Spinal cord (tissue), 10 donors: ENCODE data around the gene CASZ1. TPM values are rescaled to one million over a fixed set of nuclear protein-coding genes. Genes with fewer than 3 reads are reported as not detected.

Experiments
- DNase-seq, 6 donors: peaks; one replicate each; pipeline versions ENCODE4 v3.0.0 to v3.0.0-alpha.2; 2013 to 2015; ENCODE audit warnings: low spot score in 6 of 6, low read depth in 4 of 6
- H3K27ac ChIP-seq: one replicate; pipeline ENCODE4 v1.5.1; 2013; ENCODE audit warnings: low read depth, low read length, control low read depth
- H3K27me3 ChIP-seq: one replicate; pipeline ENCODE4 v1.6.1; 2013; ENCODE audit warnings: low read length; ENCODE audit not compliant: control insufficient read depth, insufficient read depth
- H3K36me3 ChIP-seq: one replicate; pipeline ENCODE4 v1.6.1; 2013; ENCODE audit warnings: low read length; ENCODE audit not compliant: control insufficient read depth, insufficient read depth
- H3K4me1 ChIP-seq: one replicate; pipeline ENCODE4 v1.6.1; 2013; ENCODE audit warnings: low read length; ENCODE audit not compliant: control insufficient read depth, insufficient read depth
- H3K4me3 ChIP-seq: one replicate; pipeline ENCODE4 v1.5.1; 2013; ENCODE audit warnings: low read depth, low read length, control low read depth
- H3K9me3 ChIP-seq: one replicate; pipeline ENCODE4 v1.6.1; 2013; ENCODE audit warnings: low read length; ENCODE audit not compliant: control insufficient read depth, insufficient read depth
- WGBS: methylation state at CpG from one replicate; pipeline ENCODE4 v1.1.5; 2013; ENCODE audit warnings: missing lambda C conversion rate; ENCODE audit not compliant: insufficient coverage; 5-methylcytosine and 5-hydroxymethylcytosine counted together
- polyA plus RNA-seq, 2 donors: library from polyadenylated mRNA; unstranded; fragments of 120-200 nt; gene quantifications; one replicate each; pipeline ENCODE4 v1.2.1, GENCODE V29; 2013; ENCODE audit not compliant: insufficient read length in 2 of 2
- total RNA-seq, 2 donors: library from RNA; depleted of rRNA in 1 of 2; stranded (reverse); fragments of 120-200 nt in 1 of 2; fragments of >200 nt in 1 of 2; gene quantifications; one replicate each; pipeline versions ENCODE4 v1.2.3 to v1.2.4, GENCODE V29; 2013 to 2014
- donor health status: healthy.

The CASZ1 gene
- total and polyA plus RNA-seq, 4 donors, result 6.0 to 18.7 (median 11.3) TPM

- Histone ChIP-seq H3K27ac (no peak overlapping the region), H3K36me3 (no peaks in the 10 kb centered on the region), H3K4me3 (no peak overlapping the region), H3K9me3 (no peaks in the 10 kb centered on the region), H3K4me1 (peaks cover 26% of the 10 kb centered on the region), H3K27me3 (peaks cover 42% of the 10 kb centered on the region)
- DNase-seq, result peak in 2 of 6 donors; percentile 10 to 51
- WGBS, result 14% methylated on average over 8 of the region's 16 CpGs
These were observed 38.4 kb upstream of the CASZ1 start for GRCh38 chr1:10834770-10835412.

- H3K4me3 ChIP-seq, result no peak overlapping the region
- peaks cover 26% of the 10 kb centered on the region for H3K4me1 ChIP-seq
- no peak overlapping the region for H3K27ac ChIP-seq
- no peaks in the 10 kb centered on the region for H3K36me3 ChIP-seq
- no peaks in the 10 kb centered on the region for H3K9me3 ChIP-seq
- peaks cover 45% of the 10 kb centered on the region for H3K27me3 ChIP-seq
- no peak for DNase-seq
- 69% methylated on average over 6 of the region's 9 CpGs for WGBS
These were observed 37.4 kb upstream of the CASZ1 start for GRCh38 chr1:10833630-10834557.

GRCh38 chr1:10832703-10833102, 36.3 kb upstream of the CASZ1 start:
- 83% methylated on average over 3 of the region's 3 CpGs for WGBS
- H3K4me3 ChIP-seq, result no peak overlapping the region
- no peaks in the 10 kb centered on the region for H3K36me3 ChIP-seq
- no peaks in the 10 kb centered on the region for H3K9me3 ChIP-seq
- peaks cover 26% of the 10 kb centered on the region for H3K4me1 ChIP-seq
- H3K27me3 ChIP-seq, result peaks cover 53% of the 10 kb centered on the region
- no peak overlapping the region for H3K27ac ChIP-seq
- DNase-seq, result no peak

- H3K36me3 ChIP-seq, result no peaks in the 10 kb centered on the region
- DNase-seq, result no peak
- peaks cover 55% of the 10 kb centered on the region for H3K27me3 ChIP-seq
- no peak overlapping the region for H3K4me3 ChIP-seq
- H3K4me1 ChIP-seq, result peaks cover 19% of the 10 kb centered on the region
- no peaks in the 10 kb centered on the region for H3K9me3 ChIP-seq
- H3K27ac ChIP-seq, result no peak overlapping the region
- 77% methylated on average over 9 of the region's 10 CpGs for WGBS
These were observed 34.7 kb upstream of the CASZ1 start for GRCh38 chr1:10830961-10831668.

- no peaks in the 10 kb centered on the region for H3K36me3 ChIP-seq
- WGBS, result 58% methylated on average over 4 of the region's 17 CpGs
- DNase-seq, result no peak
- no peak overlapping the region for H3K27ac ChIP-seq
- peaks cover 49% of the 10 kb centered on the region for H3K27me3 ChIP-seq
- peaks cover 8% of the 10 kb centered on the region for H3K4me1 ChIP-seq
- no peak overlapping the region for H3K4me3 ChIP-seq
- H3K9me3 ChIP-seq, result no peaks in the 10 kb centered on the region
These were observed 33.6 kb upstream of the CASZ1 start for GRCh38 chr1:10829965-10830515.

- peaks cover 44% of the 10 kb centered on the region for H3K27me3 ChIP-seq
- no peaks in the 10 kb centered on the region for H3K9me3 ChIP-seq
- no peak overlapping the region for H3K4me3 ChIP-seq
- 66% methylated on average over 11 of the region's 14 CpGs for WGBS
- no peaks in the 10 kb centered on the region for H3K36me3 ChIP-seq
- no peak overlapping the region for H3K27ac ChIP-seq
- no peak for DNase-seq
- peaks cover under 1% of the 10 kb centered on the region for H3K4me1 ChIP-seq
These were observed 32.8 kb upstream of the CASZ1 start for GRCh38 chr1:10829067-10829818.

- Histone ChIP-seq H3K27me3 (peaks cover 44% of the 10 kb centered on the region), H3K4me1 (peaks cover 8% of the 10 kb centered on the region), H3K27ac (no peak overlapping the region), H3K4me3 (no peak overlapping the region), H3K36me3 (no peaks in the 10 kb centered on the region), H3K9me3 (no peaks in the 10 kb centered on the region)
- WGBS, result 51% methylated on average over 36 of the region's 43 CpGs
- no peak for DNase-seq
These were observed 31.2 kb upstream of the CASZ1 start for GRCh38 chr1:10827377-10828333.

- Histone ChIP-seq H3K27me3 (peaks cover 38% of the 10 kb centered on the region), H3K27ac (no peak overlapping the region), H3K4me1 (peaks cover 10% of the 10 kb centered on the region), H3K9me3 (no peaks in the 10 kb centered on the region), H3K4me3 (no peak overlapping the region), H3K36me3 (no peaks in the 10 kb centered on the region)
- DNase-seq, result no peak
- 79% methylated on average over 6 of the region's 6 CpGs for WGBS
These were observed 29.1 kb upstream of the CASZ1 start for GRCh38 chr1:10825592-10825991.
